Activated CD8-positive, alpha-beta T cell treated with anti-CD3 and anti-CD28 coated beads, Interleukin-2, amount 10 ng/mL, durations not matched to agents 7 days and 5 days (primary cell): ENCODE data around the gene NAA50. TPM values are rescaled to one million over a fixed set of nuclear protein-coding genes. Genes with fewer than 3 reads are reported as not detected.

Source experiments
- ATAC-seq: fragments of 150-1000 bp; cut with Tn5 transposase; one replicate; pipeline ENCODE4 v1.10.0; 2021; ENCODE audit warnings: moderate library complexity
- CTCF ChIA-PET: fragments of 350-600 bp; sonication (Branson Sonifier 250); formaldehyde crosslinking; loops from one replicate; lab custom pipeline; 2021; ENCODE audit warnings: antibody characterized with exemption; lab: Charles Lee
- POLR2A ChIA-PET: fragments of 350-600 bp; sonication (Branson Sonifier 250); formaldehyde crosslinking; loops from one replicate; lab custom pipeline; 2021; ENCODE audit warnings: antibody characterized with exemption; lab: Charles Lee
- DNase-seq: peaks from one replicate; pipeline ENCODE4 v3.0.0-alpha.2; 2020
- H3K27ac Mint-ChIP-seq: one replicate; pipeline ENCODE4 v1.8.0; 2021; ENCODE audit warnings: mild to moderate bottlenecking, mixed read lengths
- H3K27me3 Mint-ChIP-seq: one replicate; pipeline ENCODE4 v1.8.0; 2021; ENCODE audit warnings: low read depth, mixed read lengths
- H3K36me3 Mint-ChIP-seq: one replicate; pipeline ENCODE4 v1.8.0; 2021; ENCODE audit warnings: low read depth, mixed read lengths
- H3K4me1 Mint-ChIP-seq: one replicate; pipeline ENCODE4 v1.8.0; 2021; ENCODE audit warnings: low read depth, mixed read lengths
- H3K4me3 Mint-ChIP-seq: one replicate; pipeline ENCODE4 v1.8.0; 2021; ENCODE audit warnings: mild to moderate bottlenecking, mixed read lengths
- H3K9me3 Mint-ChIP-seq: one replicate; pipeline ENCODE4 v1.8.0; 2022; ENCODE audit warnings: mixed read lengths; ENCODE audit not compliant: insufficient read depth
- total RNA-seq, 2 experiments: library from RNA; stranded (reverse); gene quantifications; one replicate each; pipeline ENCODE4 v1.2.3, GENCODE V29; 2021

Gene NAA50
- total RNA-seq, 2 experiments from 2014 or later, result 108 to 116 TPM

GRCh38 chr3:113741086-113741485 is 5.0 kb downstream of the NAA50 start:
- DNase-seq, result no peak
- POLR2A ChIA-PET, result interaction anchor here (0.7 to 1.0 kb wide), 2 partner anchors 42 to 44 kb away, joined by 3 read pairs; no protein-coding TSS in a partner anchor
- no peak for ATAC-seq
- peak overlapping the region; percentile 40 for H3K27ac Mint-ChIP-seq
- H3K9me3 Mint-ChIP-seq, result no peaks in the 10 kb centered on the region
- no peak overlapping the region for H3K4me3 Mint-ChIP-seq
- CTCF ChIA-PET, result interaction anchor here (0.9 to 2.4 kb wide), 7 partner anchors 9 to 331 kb away, joined by 3 to 10 read pairs (median 3); partner anchors contain the start of gene USF3
- no peaks in the 10 kb centered on the region for H3K27me3 Mint-ChIP-seq
- H3K4me1 Mint-ChIP-seq, result peaks cover 67% of the 10 kb centered on the region
- peaks cover 22% of the 10 kb centered on the region for H3K36me3 Mint-ChIP-seq

- H3K4me1 Mint-ChIP-seq, result peaks cover 45% of the 10 kb centered on the region
- H3K36me3 Mint-ChIP-seq, result peaks cover 6% of the 10 kb centered on the region
- no peak overlapping the region for H3K4me3 Mint-ChIP-seq
- ChIA-PET POLR2A (interaction anchor here (0.6 to 0.9 kb wide), 2 partner anchors 8 to 189 kb away, joined by 4 read pairs; no protein-coding TSS in a partner anchor), CTCF (interaction anchor here (0.7 to 3.6 kb wide), 36 partner anchors 9 to 720 kb away, joined by 3 to 86 read pairs (median 4); partner anchors contain the start of genes ATP6V1A, NAA50 and USF3)
- no peaks in the 10 kb centered on the region for H3K27me3 Mint-ChIP-seq
- no peaks in the 10 kb centered on the region for H3K9me3 Mint-ChIP-seq
- DNase-seq, result peak; percentile 53
- peak overlapping the region; percentile 17 for H3K27ac Mint-ChIP-seq
- ATAC-seq, result peak; percentile 81
These were observed 9.4 kb downstream of the NAA50 start for GRCh38 chr3:113736548-113737089.

DNA sequence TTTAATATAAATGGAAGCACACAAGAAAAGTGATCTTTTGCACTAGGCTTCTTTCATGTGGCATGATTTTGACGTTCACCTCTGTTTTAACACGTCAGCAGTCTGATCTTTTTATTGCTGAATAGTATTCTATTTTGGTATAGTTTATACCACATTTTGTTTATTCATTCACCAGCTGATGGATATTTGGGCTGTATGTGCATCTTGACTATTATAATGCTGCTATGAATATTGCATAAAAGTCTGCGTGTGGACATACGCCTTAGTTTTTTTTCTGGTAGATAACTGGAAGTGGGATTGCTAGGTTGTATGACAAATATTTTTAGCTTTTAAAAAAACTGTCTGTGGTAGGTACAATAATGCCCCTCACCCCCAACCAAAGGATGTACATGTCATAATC is 14.4 kb downstream of the NAA50 start:
- Mint-ChIP-seq H3K27me3 (no peaks in the 10 kb centered on the region), H3K27ac (no peak overlapping the region), H3K4me1 (peaks cover 10% of the 10 kb centered on the region), H3K36me3 (peaks cover 9% of the 10 kb centered on the region), H3K9me3 (no peaks in the 10 kb centered on the region), H3K4me3 (no peak overlapping the region)
- CTCF ChIA-PET, result interaction anchor here (1.2 to 2.0 kb wide), 2 partner anchors 9 to 14 kb away, joined by 3 to 10 read pairs; partner anchors contain the start of gene NAA50
- DNase-seq (no peak), ATAC-seq (no peak)
- POLR2A ChIA-PET, result no interaction called here

GRCh38 chr3:113730550-113730949 is 15.5 kb downstream of the NAA50 start:
- DNase-seq (no peak), ATAC-seq (no peak)
- Mint-ChIP-seq H3K4me3 (no peak overlapping the region), H3K27me3 (no peaks in the 10 kb centered on the region), H3K4me1 (peaks cover 3% of the 10 kb centered on the region), H3K9me3 (no peaks in the 10 kb centered on the region), H3K27ac (no peak overlapping the region), H3K36me3 (peaks cover 11% of the 10 kb centered on the region)
- ChIA-PET CTCF (interaction anchor here (0.7 to 2.1 kb wide), 2 partner anchors 11 to 15 kb away, joined by 3 to 13 read pairs; no protein-coding TSS in a partner anchor), POLR2A (no interaction called here)

DNA sequence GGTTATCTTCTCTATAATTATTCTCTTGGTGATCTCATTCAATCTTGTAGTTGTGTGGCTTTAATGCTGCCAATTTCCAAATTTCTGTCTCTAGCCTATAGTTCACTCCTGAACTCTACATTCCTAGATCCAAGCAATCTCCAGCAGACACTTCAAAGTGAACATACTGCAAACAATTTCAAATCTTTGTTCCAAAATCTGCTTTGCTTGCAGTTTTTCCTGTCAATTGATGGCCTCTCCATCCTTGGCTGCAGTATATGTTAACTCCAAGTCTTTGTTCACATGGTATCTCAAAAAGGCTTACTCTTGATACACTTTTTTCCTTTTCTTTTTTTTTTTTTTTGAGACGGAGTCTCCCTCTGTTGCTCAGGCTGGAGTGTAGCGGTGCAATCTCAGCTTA is 17.4 kb downstream of the NAA50 start:
- peaks cover 22% of the 10 kb centered on the region for H3K36me3 Mint-ChIP-seq
- POLR2A ChIA-PET, result no interaction called here

DNA sequence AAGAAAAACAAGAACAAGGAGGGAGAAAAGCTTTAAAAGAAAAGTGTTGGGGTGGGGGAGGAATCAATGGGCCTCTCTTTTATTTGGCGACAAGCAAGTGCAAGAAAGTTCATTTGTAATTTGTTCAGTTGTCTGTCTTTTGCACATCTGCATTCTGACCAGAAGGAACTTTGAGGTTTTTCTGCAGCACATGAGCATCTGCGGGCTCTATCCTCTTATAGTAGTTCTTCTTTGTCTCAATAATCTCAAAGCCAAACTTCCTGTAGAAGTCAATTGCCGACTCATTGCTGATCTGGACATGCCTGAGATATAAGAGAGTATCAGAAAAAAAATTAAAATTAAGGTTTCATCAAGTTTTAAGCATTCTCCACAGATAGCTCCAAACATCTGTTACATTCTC is 24.4 kb downstream of the NAA50 start:
- ATAC-seq (no peak), DNase-seq (no peak)
- peaks cover 54% of the 10 kb centered on the region for H3K36me3 Mint-ChIP-seq
- H3K27ac Mint-ChIP-seq, result peak overlapping the region; percentile 72
- ChIA-PET CTCF (interaction anchor here (1.1 to 1.7 kb wide), 3 partner anchors 15 to 56 kb away, joined by 3 to 10 read pairs (median 10); partner anchors contain the start of genes ATP6V1A and NAA50), POLR2A (interaction anchor here (0.5 kb wide), 1 partner anchor 25 kb away, joined by 4 read pairs; no protein-coding TSS in a partner anchor)
- H3K9me3 Mint-ChIP-seq, result no peaks in the 10 kb centered on the region
- no peak overlapping the region for H3K4me3 Mint-ChIP-seq
- H3K27me3 Mint-ChIP-seq, result no peaks in the 10 kb centered on the region
- H3K4me1 Mint-ChIP-seq, result peaks cover 20% of the 10 kb centered on the region

More for the DNA sequence above, 17.4 kb downstream of the NAA50 start:
- no peak for ATAC-seq
- CTCF ChIA-PET, result interaction anchor here (2.7 to 4.1 kb wide), 2 partner anchors 7 to 17 kb away, joined by 18 to 26 read pairs; partner anchors contain the start of gene NAA50
- H3K27me3 Mint-ChIP-seq, result no peaks in the 10 kb centered on the region
- H3K27ac Mint-ChIP-seq, result no peak overlapping the region
- H3K9me3 Mint-ChIP-seq, result no peaks in the 10 kb centered on the region
- DNase-seq, result no peak
- H3K4me3 Mint-ChIP-seq, result no peak overlapping the region
- H3K4me1 Mint-ChIP-seq, result peaks cover 5% of the 10 kb centered on the region

- Mint-ChIP-seq H3K4me1 (peaks cover 19% of the 10 kb centered on the region), H3K4me3 (no peak overlapping the region), H3K27me3 (no peaks in the 10 kb centered on the region), H3K27ac (no peak overlapping the region), H3K9me3 (no peaks in the 10 kb centered on the region), H3K36me3 (peaks cover 60% of the 10 kb centered on the region)
- CTCF ChIA-PET, result interaction anchor here (1.6 to 5.6 kb wide), 3 partner anchors 16 to 142 kb away, joined by 4 to 34 read pairs (median 6); no protein-coding TSS in a partner anchor
- POLR2A ChIA-PET, result no interaction called here
- DNase-seq (no peak), ATAC-seq (no peak)
These were observed 26.3 kb downstream of the NAA50 start for GRCh38 chr3:113719758-113720157.

- Mint-ChIP-seq H3K27ac (no peak overlapping the region), H3K4me3 (no peak overlapping the region), H3K9me3 (no peaks in the 10 kb centered on the region), H3K27me3 (no peaks in the 10 kb centered on the region), H3K4me1 (peaks cover 18% of the 10 kb centered on the region), H3K36me3 (peaks cover 56% of the 10 kb centered on the region)
- DNase-seq (no peak), ATAC-seq (no peak)
- POLR2A ChIA-PET, result interaction anchor here (0.6 kb wide), 1 partner anchor 53 kb away, joined by 3 read pairs; no protein-coding TSS in a partner anchor
- CTCF ChIA-PET, result interaction anchor here (1.6 to 5.6 kb wide), 2 partner anchors 17 to 26 kb away, joined by 6 to 34 read pairs; no protein-coding TSS in a partner anchor
These were observed 26.8 kb downstream of the NAA50 start for GRCh38 chr3:113719294-113719693.

- peaks cover 15% of the 10 kb centered on the region for H3K4me1 Mint-ChIP-seq
- H3K9me3 Mint-ChIP-seq, result no peaks in the 10 kb centered on the region
- peaks cover 46% of the 10 kb centered on the region for H3K36me3 Mint-ChIP-seq
- no peak overlapping the region for H3K27ac Mint-ChIP-seq
- DNase-seq, result no peak
- ChIA-PET POLR2A (no interaction called here), CTCF (interaction anchor here (5.6 kb wide), 1 partner anchor 18 kb away, joined by 34 read pairs; no protein-coding TSS in a partner anchor)
- no peak overlapping the region for H3K4me3 Mint-ChIP-seq
- H3K27me3 Mint-ChIP-seq, result no peaks in the 10 kb centered on the region
- ATAC-seq, result no peak
These were observed 28.2 kb downstream of the NAA50 start for GRCh38 chr3:113717818-113718217.

GRCh38 chr3:113717308-113717707 is 28.7 kb downstream of the NAA50 start:
- H3K4me3 Mint-ChIP-seq, result no peak overlapping the region
- POLR2A ChIA-PET, result interaction anchor here (1.0 kb wide), 1 partner anchor 27 kb away, joined by 3 read pairs; no protein-coding TSS in a partner anchor
- H3K27me3 Mint-ChIP-seq, result peaks cover 3% of the 10 kb centered on the region
- CTCF ChIA-PET, result interaction anchor here (5.6 kb wide), 1 partner anchor 19 kb away, joined by 34 read pairs; no protein-coding TSS in a partner anchor
- ATAC-seq, result no peak
- DNase-seq, result no peak
- no peak overlapping the region for H3K27ac Mint-ChIP-seq
- H3K9me3 Mint-ChIP-seq, result no peaks in the 10 kb centered on the region
- H3K36me3 Mint-ChIP-seq, result peaks cover 45% of the 10 kb centered on the region
- peaks cover 14% of the 10 kb centered on the region for H3K4me1 Mint-ChIP-seq

DNA sequence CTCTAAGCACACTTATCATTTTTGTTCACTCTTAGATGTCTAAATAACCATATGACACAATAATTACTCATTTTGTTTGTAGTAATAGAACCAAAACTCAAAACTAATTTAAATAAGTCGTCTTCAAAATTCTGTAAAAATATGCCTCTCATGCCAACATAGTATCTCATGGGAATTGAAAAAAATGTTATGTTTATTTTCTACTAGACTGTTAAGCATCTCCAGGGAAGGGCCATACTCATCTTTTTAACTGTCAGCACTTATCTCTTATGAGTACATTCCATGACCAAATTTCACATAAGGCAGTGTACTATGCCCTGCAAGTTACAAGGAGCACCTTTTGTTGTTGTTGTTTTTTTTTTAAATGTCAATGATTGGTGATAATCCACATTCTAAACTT is 31.3 kb downstream of the NAA50 start:
- ATAC-seq (no peak), DNase-seq (no peak)
- H3K27ac Mint-ChIP-seq, result no peak overlapping the region
- no peaks in the 10 kb centered on the region for H3K9me3 Mint-ChIP-seq
- no peaks in the 10 kb centered on the region for H3K4me1 Mint-ChIP-seq
- H3K27me3 Mint-ChIP-seq, result peaks cover 12% of the 10 kb centered on the region
- POLR2A ChIA-PET, result interaction anchor here (1.1 kb wide), 1 partner anchor 19 kb away, joined by 4 read pairs; no protein-coding TSS in a partner anchor
- H3K36me3 Mint-ChIP-seq, result peaks cover 25% of the 10 kb centered on the region
- no peak overlapping the region for H3K4me3 Mint-ChIP-seq
- CTCF ChIA-PET, result no interaction called here
